IPS-20b (cell line): ENCODE data around the gene RPS2.
"Not testable (repeated sequence)": the region's sequence is repeated elsewhere in the genome, so short reads cannot be mapped to it uniquely, and the experiment has no call there.

ENCODE experiments used
- H3K27ac ChIP-seq: one replicate; pipeline ENCODE4 v1.5.1; 2013; ENCODE audit warnings: low read length
- H3K27me3 ChIP-seq: 2 replicates; pipeline ENCODE4 v1.6.1; 2013; ENCODE audit warnings: mild to moderate bottlenecking, low read length, inconsistent platforms; ENCODE audit not compliant: insufficient read depth
- H3K36me3 ChIP-seq: 2 replicates; pipeline ENCODE4 v1.6.1; 2013; ENCODE audit warnings: low read depth, mild to moderate bottlenecking, inconsistent platforms, low read length, moderate library complexity; ENCODE audit not compliant: insufficient read depth
- H3K4me1 ChIP-seq: 2 replicates; pipeline ENCODE4 v1.6.1; 2013; ENCODE audit warnings: mild to moderate bottlenecking, control low read depth, inconsistent platforms, low read length, moderate library complexity; ENCODE audit not compliant: insufficient read depth
- H3K4me3 ChIP-seq: 2 replicates; pipeline ENCODE4 v1.5.1; 2013; ENCODE audit warnings: mild to moderate bottlenecking, low read length, inconsistent platforms
- H3K9ac ChIP-seq: 2 replicates; pipeline ENCODE4 v1.6.1; 2013; ENCODE audit warnings: low read depth, mild to moderate bottlenecking, inconsistent platforms, low read length, moderate library complexity
- H3K9me3 ChIP-seq: 2 replicates; pipeline ENCODE4 v1.6.1; 2013; ENCODE audit warnings: mild to moderate bottlenecking, low read depth, low read length, inconsistent platforms; ENCODE audit not compliant: insufficient read depth

The RPS2 gene

GRCh38 chr16:1964506-1965395, at the start of gene RPS2:
Gene RPS2, minus strand, starts transcription at chr16:1964826. Its CDS starts 201 bp downstream, at chr16:1964625.
- peak within 1 kb of the TSS; percentile 99 for H3K9ac ChIP-seq
- peak within 1 kb of the TSS; percentile 81 for H3K27ac ChIP-seq
- H3K9me3 ChIP-seq = no peaks in the 10 kb centered on the region
- peaks cover 33% of the 10 kb centered on the region for H3K36me3 ChIP-seq
- H3K4me1 ChIP-seq = peaks cover 5% of the 10 kb centered on the region; the same call in 1 of the 2 replicates
- no peaks in the 10 kb centered on the region for H3K27me3 ChIP-seq
- peak within 1 kb of the TSS; percentile 92 for H3K4me3 ChIP-seq

GRCh38 chr16:2013527-2013926, 48.9 kb upstream of the RPS2 start:
- H3K4me3 ChIP-seq = no peak overlapping the region
- no peaks in the 10 kb centered on the region for H3K36me3 ChIP-seq
- peaks cover 4% of the 10 kb centered on the region; the same call in 1 of the 2 replicates for H3K4me1 ChIP-seq
- H3K27me3 ChIP-seq = peaks cover 14% of the 10 kb centered on the region
- no peak overlapping the region for H3K27ac ChIP-seq
- no peaks in the 10 kb centered on the region for H3K9me3 ChIP-seq
- H3K9ac ChIP-seq = no peak overlapping the region

DNA sequence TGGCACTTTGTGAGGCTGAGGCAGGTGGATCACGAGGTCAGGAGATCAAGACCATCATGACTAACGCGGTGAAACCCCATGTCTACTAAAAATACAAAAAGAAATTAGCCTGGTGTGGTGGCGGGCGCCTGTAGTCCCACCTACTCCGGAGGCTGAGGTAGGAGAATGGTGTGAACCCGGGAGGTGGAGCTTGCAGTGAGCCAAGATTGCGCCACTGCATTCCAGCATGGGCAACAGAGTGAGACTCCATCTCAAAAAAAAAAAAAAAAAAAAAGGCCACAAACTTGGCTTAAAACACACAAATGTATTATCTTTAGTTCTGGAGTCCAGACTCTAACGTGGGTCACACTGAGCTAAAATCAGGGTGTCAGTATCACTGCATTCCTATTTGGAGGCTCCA, 47.1 kb upstream of the RPS2 start:
- not testable (repeated sequence) for H3K9me3 ChIP-seq, H3K27me3 ChIP-seq, H3K36me3 ChIP-seq, H3K4me3 ChIP-seq, H3K9ac ChIP-seq, H3K4me1 ChIP-seq, H3K27ac ChIP-seq

DNA sequence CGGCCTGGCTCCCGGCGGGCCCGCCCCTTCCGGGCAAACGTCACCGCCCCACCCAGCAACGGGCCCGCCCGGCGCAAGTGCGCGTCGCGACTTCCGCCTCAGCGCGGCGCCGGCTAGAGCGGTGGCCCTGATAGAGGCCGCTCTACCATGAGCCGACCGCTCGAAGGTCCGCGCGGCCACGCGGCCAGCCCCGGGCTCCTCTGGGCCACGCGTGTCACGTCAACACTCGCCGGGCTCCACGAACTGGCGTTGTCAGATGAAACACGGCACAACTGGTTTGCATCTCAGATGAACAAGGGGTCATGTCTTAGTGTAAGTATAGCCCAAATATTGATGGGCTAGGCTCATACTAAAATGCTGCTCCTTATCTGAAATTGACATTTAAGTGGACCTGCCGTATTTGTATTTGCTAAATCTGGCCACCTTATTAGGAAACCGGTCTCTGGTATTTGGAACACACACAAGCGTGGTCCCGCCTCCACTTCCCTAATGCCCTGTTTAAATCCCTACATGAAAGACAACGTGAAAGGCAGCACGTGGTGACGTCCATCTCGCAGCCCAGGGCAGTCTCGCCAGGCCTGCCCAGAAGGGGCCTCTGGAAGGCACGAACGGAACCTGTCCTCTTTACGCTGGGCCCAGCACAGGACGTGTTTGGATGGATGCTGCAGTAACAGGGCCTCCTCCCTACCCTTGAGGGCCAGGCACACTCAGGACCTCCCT, 45.3 kb upstream of the RPS2 start, which contains the start of gene ZNF598:
ZNF598 (minus strand) TSS at position 31 of the 720 bp plus-strand sequence.
- H3K9ac ChIP-seq = peak within 1 kb of the TSS; percentile 97
- peaks cover 10% of the 10 kb centered on the region for H3K4me1 ChIP-seq
- no peaks in the 10 kb centered on the region for H3K27me3 ChIP-seq
- H3K36me3 ChIP-seq = peaks cover 4% of the 10 kb centered on the region; the same call in 1 of the 2 replicates
- peak within 1 kb of the TSS; percentile 99 for H3K4me3 ChIP-seq
- H3K27ac ChIP-seq = peak within 1 kb of the TSS; percentile 41
- no peaks in the 10 kb centered on the region for H3K9me3 ChIP-seq

- no peaks in the 10 kb centered on the region for H3K9me3 ChIP-seq
- peaks cover 13% of the 10 kb centered on the region for H3K4me1 ChIP-seq
- no peaks in the 10 kb centered on the region for H3K27me3 ChIP-seq
- peak overlapping the region; percentile 80 for H3K4me3 ChIP-seq
- peak overlapping the region; percentile 89; the same call in 1 of the 2 replicates for H3K9ac ChIP-seq
- no peak overlapping the region for H3K27ac ChIP-seq
- peaks cover 4% of the 10 kb centered on the region; the same call in 1 of the 2 replicates for H3K36me3 ChIP-seq
These were observed 44.6 kb upstream of the RPS2 start for GRCh38 chr16:2009164-2009711.

GRCh38 chr16:2008631-2009163, 44.1 kb upstream of the RPS2 start:
- no peaks in the 10 kb centered on the region for H3K27me3 ChIP-seq
- peak overlapping the region; percentile 80 for H3K4me3 ChIP-seq
- H3K9ac ChIP-seq = peak overlapping the region; percentile 89; the same call in 1 of the 2 replicates
- peaks cover 4% of the 10 kb centered on the region; the same call in 1 of the 2 replicates for H3K36me3 ChIP-seq
- no peak overlapping the region for H3K27ac ChIP-seq
- no peaks in the 10 kb centered on the region for H3K9me3 ChIP-seq
- H3K4me1 ChIP-seq = peaks cover 14% of the 10 kb centered on the region

DNA sequence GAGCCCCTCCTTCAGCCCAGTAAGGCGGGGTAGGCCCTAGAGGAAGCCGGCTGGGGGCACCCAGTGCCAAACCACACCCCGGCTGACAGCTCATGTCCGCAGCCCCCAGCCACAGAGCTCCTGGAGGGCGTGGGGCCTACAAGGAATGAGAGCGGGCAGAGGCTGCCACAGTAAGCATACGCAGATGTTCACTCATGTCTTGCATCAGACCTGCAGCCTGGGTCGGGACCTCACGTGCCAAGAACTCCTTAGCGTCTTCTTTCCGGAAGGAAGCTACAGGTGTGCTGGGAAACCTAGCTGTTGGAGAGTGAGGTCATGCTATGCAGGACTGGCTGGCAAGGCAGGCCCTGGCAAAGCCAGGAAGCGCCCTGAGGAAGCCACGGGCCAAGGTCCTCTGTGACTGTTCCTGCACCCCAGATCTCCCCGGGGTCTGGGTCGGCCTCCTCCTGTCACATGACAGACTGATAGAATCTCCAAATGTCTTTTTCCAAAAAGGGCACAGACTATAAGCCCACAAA, 43.4 kb upstream of the RPS2 start:
- no peaks in the 10 kb centered on the region for H3K27me3 ChIP-seq
- H3K27ac ChIP-seq = no peak overlapping the region
- peak overlapping the region; percentile 80 for H3K4me3 ChIP-seq
- no peaks in the 10 kb centered on the region for H3K9me3 ChIP-seq
- H3K9ac ChIP-seq = peak overlapping the region; percentile 89; the same call in 1 of the 2 replicates
- peaks cover 14% of the 10 kb centered on the region for H3K4me1 ChIP-seq
- H3K36me3 ChIP-seq = peaks cover 9% of the 10 kb centered on the region

- H3K27me3 ChIP-seq = no peaks in the 10 kb centered on the region
- H3K9ac ChIP-seq = no peak overlapping the region; the same call in 1 of the 2 replicates
- H3K27ac ChIP-seq = no peak overlapping the region
- no peaks in the 10 kb centered on the region for H3K9me3 ChIP-seq
- peaks cover 17% of the 10 kb centered on the region for H3K36me3 ChIP-seq
- no peak overlapping the region for H3K4me3 ChIP-seq
- H3K4me1 ChIP-seq = peaks cover 14% of the 10 kb centered on the region
These were observed 42.6 kb upstream of the RPS2 start for GRCh38 chr16:2007081-2007836.

DNA sequence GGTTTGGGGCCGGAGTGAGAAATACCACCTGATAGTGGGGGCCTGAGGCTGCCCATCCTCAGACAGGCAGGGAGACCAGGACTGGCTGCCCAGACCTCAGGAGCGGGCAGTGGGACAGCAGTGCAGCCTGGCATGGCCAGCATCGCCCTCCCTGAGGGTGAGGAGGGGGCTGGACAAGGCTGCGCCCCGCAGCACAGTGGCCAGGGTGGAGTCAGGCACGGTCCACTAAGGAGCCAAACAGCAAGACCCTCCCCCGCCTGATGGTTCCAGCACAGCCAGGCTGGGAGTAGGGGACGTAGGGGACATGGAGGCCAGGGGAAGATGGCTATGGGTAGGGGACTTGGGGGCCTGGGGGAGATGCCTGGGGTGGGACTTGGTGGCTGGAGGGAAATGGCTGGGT, 41.7 kb upstream of the RPS2 start:
- Histone ChIP-seq H3K4me1 (peaks cover 14% of the 10 kb centered on the region), H3K27ac (no peak overlapping the region), H3K9me3 (no peaks in the 10 kb centered on the region), H3K9ac (no peak overlapping the region), H3K4me3 (no peak overlapping the region), H3K27me3 (no peaks in the 10 kb centered on the region), H3K36me3 (peaks cover 27% of the 10 kb centered on the region)

DNA sequence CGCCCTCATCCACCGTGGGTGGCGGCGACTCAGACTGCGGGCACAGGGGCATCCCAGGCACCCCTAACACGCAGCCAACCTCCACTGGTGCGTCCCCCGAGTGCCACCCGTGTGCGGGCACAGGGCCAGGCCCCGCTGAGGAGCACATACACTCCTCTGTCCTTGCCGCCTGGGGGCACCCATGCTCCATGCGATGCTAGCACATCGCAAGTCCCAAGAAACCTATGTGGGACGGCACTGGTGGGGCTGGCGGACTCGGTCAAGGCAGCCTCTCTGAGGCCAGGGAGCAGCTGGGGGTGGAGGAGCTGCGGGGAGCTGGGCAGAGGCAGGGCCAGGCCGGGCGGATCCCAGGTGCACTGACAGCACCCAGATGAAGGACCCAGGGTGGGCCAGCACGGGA, 41.0 kb upstream of the RPS2 start:
- no peak overlapping the region for H3K9ac ChIP-seq
- no peak overlapping the region for H3K4me3 ChIP-seq
- peaks cover 34% of the 10 kb centered on the region for H3K36me3 ChIP-seq
- no peak overlapping the region for H3K27ac ChIP-seq
- no peaks in the 10 kb centered on the region for H3K9me3 ChIP-seq
- H3K4me1 ChIP-seq = peaks cover 14% of the 10 kb centered on the region
- no peaks in the 10 kb centered on the region for H3K27me3 ChIP-seq
